HG03135 (cell line): Measurements from ENCODE around the gene HDAC4.

Source experiments
- ATAC-seq: cut with Tn5 transposase; IDR thresholded peaks from one replicate; pipeline ENCODE4 v1.9.1; 2021; ENCODE audit warnings: mild to moderate bottlenecking, moderate library complexity; ENCODE audit not compliant: unreplicated experiment

HDAC4 gene

GRCh38 chr2:239271882-239272281 is 128.9 kb downstream of the HDAC4 start:
- ATAC-seq, result no peak

- ATAC-seq, result no peak
Measured at GRCh38 chr2:239271471-239271870, 129.3 kb downstream of the HDAC4 start.

- no peak for ATAC-seq
Measured at GRCh38 chr2:239269916-239270315, 130.9 kb downstream of the HDAC4 start.

- no peak for ATAC-seq
Measured at GRCh38 chr2:239269173-239269885, 131.5 kb downstream of the HDAC4 start.

- ATAC-seq, result no peak
Measured at GRCh38 chr2:239268549-239268948, 132.3 kb downstream of the HDAC4 start.

GRCh38 chr2:239268082-239268481 is 132.7 kb downstream of the HDAC4 start:
- no peak for ATAC-seq

- ATAC-seq, result peak; percentile 91
Measured at GRCh38 chr2:239267288-239267951, 133.4 kb downstream of the HDAC4 start.

GRCh38 chr2:239266779-239267287 is 134.0 kb downstream of the HDAC4 start:
- ATAC-seq, result peak; percentile 19

- no peak for ATAC-seq
Measured at GRCh38 chr2:239266434-239266766, 134.4 kb downstream of the HDAC4 start.

- no peak for ATAC-seq
Measured at GRCh38 chr2:239265681-239266433, 135.0 kb downstream of the HDAC4 start.

GRCh38 chr2:239264838-239265651 is 135.8 kb downstream of the HDAC4 start:
- no peak for ATAC-seq

GRCh38 chr2:239264492-239264837 is 136.4 kb downstream of the HDAC4 start:
- ATAC-seq, result no peak

GRCh38 chr2:239263669-239264491 is 136.9 kb downstream of the HDAC4 start:
- no peak for ATAC-seq

GRCh38 chr2:239263231-239263630 is 137.6 kb downstream of the HDAC4 start:
- no peak for ATAC-seq

GRCh38 chr2:239262484-239263230 is 138.2 kb downstream of the HDAC4 start:
- ATAC-seq, result no peak

- no peak for ATAC-seq
Measured at GRCh38 chr2:239261796-239262483, 138.9 kb downstream of the HDAC4 start.

GRCh38 chr2:239261356-239261755 is 139.5 kb downstream of the HDAC4 start:
- no peak for ATAC-seq

GRCh38 chr2:239260546-239261327 is 140.1 kb downstream of the HDAC4 start:
- ATAC-seq, result no peak
